ENCODE results near the gene CHRNB2. TPM values are rescaled to one million over a fixed set of nuclear protein-coding genes. Genes with fewer than 3 reads are reported as not detected.
"Not testable (repeated sequence)": the region's sequence is repeated elsewhere in the genome, so short reads cannot be mapped to it uniquely, and the experiment has no call there.

The CHRNB2 gene
- 1 to 10 TPM in 1 of 10 donors, under 1 TPM in 9; 0.07 to 1.4 (median 0.23) TPM for polyA plus RNA-seq (ENCODE audit: insufficient read length in 10 of 10)
- long read RNA-seq, donor 1: 0 reads
- long read RNA-seq, donor 2: 0 reads
- long read RNA-seq, donor 3: 0 reads
- long read RNA-seq, donor 4: 0 reads
- long read RNA-seq, donor 5: 0 reads
- long read RNA-seq, donor 6: 0 reads
- long read RNA-seq, donor 7: 0 reads
- long read RNA-seq, donor 8, full-length matches to known transcripts: 1 of 1 reads
- long read RNA-seq, donor 8, partial matches to known transcripts: 0 of 1 reads
- long read RNA-seq, donor 8, other reads (novel, unspliced or antisense): 0 of 1 reads
- long read RNA-seq, donor 9: 0 reads

- DNase-seq: peak; percentile 39 to 77 (median 41)
Observed at GRCh38 chr1:154567386-154568156, at the start of gene CHRNB2. CHRNB2 (plus strand) TSS chr1:154567778; CDS start chr1:154568045, 267 bp downstream.

GRCh38 chr1:154519591-154519991 lies 48.0 kb upstream of the CHRNB2 start:
- no peak for DNase-seq

GRCh38 chr1:154520333-154520732 lies 47.2 kb upstream of the CHRNB2 start:
- no peak for DNase-seq

GRCh38 chr1:154521695-154522094 lies 45.9 kb upstream of the CHRNB2 start:
- no peak for DNase-seq

- DNase-seq: no peak
Observed at GRCh38 chr1:154524881-154525280, 42.7 kb upstream of the CHRNB2 start.

- DNase-seq: no peak
Observed at GRCh38 chr1:154527192-154527591, 40.4 kb upstream of the CHRNB2 start.

GRCh38 chr1:154529308-154529707 lies 38.3 kb upstream of the CHRNB2 start:
- DNase-seq: no peak

- not testable (repeated sequence) for DNase-seq
Observed at GRCh38 chr1:154531950-154532349, 35.6 kb upstream of the CHRNB2 start.

GRCh38 chr1:154533952-154534844 lies 33.4 kb upstream of the CHRNB2 start:
- no peak for DNase-seq

- DNase-seq: no peak
Observed at GRCh38 chr1:154536570-154536969, 31.0 kb upstream of the CHRNB2 start.

GRCh38 chr1:154539486-154540483 lies 27.8 kb upstream of the CHRNB2 start:
- DNase-seq: no peak

GRCh38 chr1:154541231-154541630 lies 26.3 kb upstream of the CHRNB2 start:
- DNase-seq: no peak

GRCh38 chr1:154546264-154547063 lies 21.1 kb upstream of the CHRNB2 start:
- DNase-seq: peak in 1 of 3 donors; percentile 38

GRCh38 chr1:154547105-154547732 lies 20.4 kb upstream of the CHRNB2 start:
- DNase-seq: no peak

GRCh38 chr1:154548028-154548427 lies 19.6 kb upstream of the CHRNB2 start:
- DNase-seq: no peak

- DNase-seq: no peak
Observed at GRCh38 chr1:154549202-154549770, 18.3 kb upstream of the CHRNB2 start.

GRCh38 chr1:154550070-154550469 lies 17.5 kb upstream of the CHRNB2 start:
- DNase-seq: no peak

GRCh38 chr1:154550657-154551056 lies 16.9 kb upstream of the CHRNB2 start:
- no peak for DNase-seq

- DNase-seq: no peak
Observed at GRCh38 chr1:154551474-154551873, 16.1 kb upstream of the CHRNB2 start.

Measured in muscle of back (tissue), 13 donors.